Activated CD8-positive, alpha-beta memory T cell treated with anti-CD3 and anti-CD28 coated beads, Interleukin-2, amount 50 U/mL, for 24 hours (primary cell): ENCODE data around the gene S100PBP.
"Not testable (repeated sequence)": the region's sequence is repeated elsewhere in the genome, so short reads cannot be mapped to it uniquely, and the experiment has no call there.

ENCODE experiments used
- DNase-seq: peaks from one replicate; pipeline ENCODE4 v3.0.0-alpha.2; 2020; ENCODE audit errors: extremely low read depth

S100PBP gene

GRCh38 chr1:32784817-32785216 is 32.6 kb upstream of the S100PBP start:
- no peak for DNase-seq

- DNase-seq: no peak
These were observed 30.6 kb upstream of the S100PBP start for GRCh38 chr1:32786856-32787255.

GRCh38 chr1:32789356-32789755 is 28.1 kb upstream of the S100PBP start:
- not testable (repeated sequence) for DNase-seq

- DNase-seq: no peak
These were observed 25.6 kb upstream of the S100PBP start for GRCh38 chr1:32791881-32792280.

DNA sequence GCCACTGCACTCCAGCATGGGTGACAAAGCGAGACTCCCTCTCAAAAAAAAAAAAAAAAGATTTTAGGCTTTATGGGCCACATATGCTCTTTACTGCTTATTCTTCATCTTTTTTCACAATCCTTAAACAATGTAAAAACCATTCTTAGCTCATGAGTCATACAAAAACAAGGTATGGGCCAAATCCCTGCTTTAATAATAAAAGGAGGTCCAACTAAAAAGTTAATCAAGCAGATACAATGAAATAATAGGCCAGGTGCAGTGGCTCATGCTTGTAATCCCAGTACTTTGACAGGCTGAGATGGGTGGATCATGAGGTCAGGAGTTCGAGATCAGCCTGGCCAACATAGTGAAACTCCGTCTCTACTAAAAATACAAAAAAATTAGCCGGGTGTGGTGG is 21.7 kb upstream of the S100PBP start:
- not testable (repeated sequence) for DNase-seq

- DNase-seq: no peak
These were observed 20.0 kb upstream of the S100PBP start for GRCh38 chr1:32797456-32797855.

DNA sequence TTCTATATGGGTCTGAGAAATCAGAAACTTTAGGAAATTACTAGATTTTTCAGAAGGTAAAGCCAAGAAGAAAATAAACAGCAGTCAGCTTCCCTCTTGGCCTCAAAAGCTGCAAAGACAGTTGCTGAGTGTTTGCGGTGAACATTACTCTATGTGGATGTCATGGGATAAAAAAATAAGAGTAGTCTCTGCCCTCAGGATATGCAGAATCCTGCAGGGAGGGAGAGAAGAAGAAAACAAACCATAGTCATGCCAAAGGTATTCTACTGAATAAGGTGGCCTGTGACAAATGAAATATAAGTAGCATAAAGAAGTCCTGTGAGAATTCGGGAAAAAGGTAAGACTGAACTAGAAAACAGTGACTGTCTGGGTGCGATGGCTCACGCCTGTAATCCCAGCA is 19.3 kb upstream of the S100PBP start:
- DNase-seq: no peak

DNA sequence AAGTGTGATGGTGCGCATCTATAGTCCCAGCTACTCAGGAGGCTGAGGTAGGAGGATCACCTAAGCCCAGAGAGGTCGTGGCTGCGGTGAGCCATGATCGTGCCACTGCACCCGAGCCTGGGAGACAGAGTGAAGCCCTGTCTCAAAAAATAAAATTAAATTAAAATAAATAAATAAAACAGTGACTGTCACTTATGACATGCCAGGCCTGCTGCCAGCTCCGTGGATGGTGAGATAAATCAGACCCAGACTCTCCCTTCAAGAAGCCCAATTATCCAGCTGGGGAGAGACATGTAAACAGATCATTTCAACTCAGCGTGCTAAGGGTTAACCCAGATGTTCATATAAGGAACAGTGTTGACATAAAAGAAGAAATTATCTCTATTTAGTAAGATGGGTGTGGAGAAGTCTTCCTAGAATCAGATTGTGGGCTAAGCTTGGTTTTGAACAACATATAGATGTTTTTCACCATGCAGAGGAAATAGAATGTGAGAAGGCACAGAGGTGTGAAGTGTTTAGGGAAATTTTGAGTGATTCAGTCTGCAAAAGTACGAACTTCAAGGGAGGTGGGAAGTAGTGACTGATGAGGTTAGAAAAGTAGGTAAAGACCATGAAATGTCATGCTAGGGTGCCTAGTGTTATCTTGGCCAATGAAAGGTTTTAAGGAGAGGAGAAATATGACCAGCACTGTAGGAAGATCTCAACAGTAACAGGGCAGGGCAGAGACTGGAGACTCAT is 18.6 kb upstream of the S100PBP start:
- DNase-seq: no peak

DNA sequence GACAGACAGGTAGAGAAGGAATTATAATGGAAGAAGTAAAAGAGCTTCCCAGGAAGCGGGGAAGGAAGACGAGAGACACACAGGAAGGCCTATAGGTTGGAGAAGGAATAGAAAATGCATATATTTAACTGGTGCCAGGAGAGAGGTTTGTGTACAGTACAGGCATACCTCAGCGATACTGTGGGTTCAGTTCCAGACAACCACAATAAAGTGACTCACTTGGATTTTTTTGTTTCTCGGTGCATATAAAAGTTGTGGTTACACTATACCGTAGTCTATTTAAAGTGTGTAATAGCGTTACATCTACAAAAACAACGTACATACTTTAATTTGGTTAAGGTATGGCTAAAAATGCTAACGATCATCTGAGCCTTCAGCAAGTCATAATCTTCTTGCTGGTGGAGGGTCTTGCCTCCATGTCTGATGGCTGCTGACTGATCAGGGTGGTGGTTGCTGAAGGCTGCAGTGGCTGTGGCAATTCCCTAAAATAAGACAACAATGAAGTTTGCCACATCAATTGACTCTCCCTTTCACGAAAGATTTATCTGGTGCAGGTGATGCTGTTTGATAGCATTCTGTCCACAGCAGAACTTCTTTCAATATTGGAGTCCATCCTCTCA is 16.2 kb upstream of the S100PBP start:
- no peak for DNase-seq

DNA sequence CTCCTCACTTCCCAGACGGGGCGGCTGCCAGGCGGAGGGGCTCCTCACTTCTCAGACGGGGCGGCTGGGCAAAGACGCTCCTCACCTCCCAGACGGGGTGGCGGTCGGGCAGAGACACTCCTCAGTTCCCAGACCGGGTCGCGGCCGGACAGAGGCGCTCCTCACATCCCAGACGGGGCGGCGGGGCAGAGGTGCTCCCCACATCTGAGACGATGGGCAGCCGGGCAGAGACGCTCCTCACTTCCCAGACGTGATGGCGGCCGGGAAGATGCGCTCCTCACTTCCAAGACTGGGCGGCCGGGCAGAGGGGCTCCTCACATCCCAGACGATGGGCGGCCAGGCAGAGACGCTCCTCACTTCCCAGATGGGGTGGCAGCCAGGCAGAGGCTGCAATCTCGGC is 13.0 kb upstream of the S100PBP start:
- not testable (repeated sequence) for DNase-seq

- no peak for DNase-seq
These were observed 11.2 kb upstream of the S100PBP start for GRCh38 chr1:32806290-32806689.

DNA sequence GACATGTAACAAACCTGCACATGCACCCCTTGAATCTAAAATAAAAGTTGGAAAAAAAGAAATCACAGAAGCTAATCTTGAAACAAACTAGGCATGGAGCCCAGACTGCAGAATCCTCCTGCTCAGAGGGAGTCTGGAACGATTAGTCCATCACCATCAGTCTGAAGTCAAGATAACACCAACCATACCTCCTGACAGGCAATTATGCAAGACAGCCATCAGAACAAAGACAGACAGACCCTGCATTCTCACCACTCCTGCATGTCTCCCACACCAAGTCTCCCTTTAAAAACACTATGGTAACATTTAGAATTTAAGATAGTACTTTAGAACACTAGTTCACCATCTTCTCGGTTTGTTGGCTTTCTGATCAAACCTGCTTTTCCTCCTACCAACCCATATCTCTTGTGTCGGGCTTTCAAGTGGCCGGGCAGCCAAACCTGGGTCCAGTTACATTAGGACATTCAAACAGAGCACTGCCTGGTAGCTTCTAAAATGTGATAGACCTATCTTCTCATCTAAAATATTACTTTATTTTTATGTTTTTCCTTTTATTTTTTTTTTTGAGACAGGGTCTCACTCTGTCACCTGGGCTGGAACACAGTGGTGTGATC is 10.4 kb upstream of the S100PBP start:
- DNase-seq: no peak

GRCh38 chr1:32808580-32808979 is 8.9 kb upstream of the S100PBP start:
- no peak for DNase-seq

GRCh38 chr1:32810358-32810757 is 7.1 kb upstream of the S100PBP start:
- no peak for DNase-seq

GRCh38 chr1:32811265-32811664 is 6.2 kb upstream of the S100PBP start:
- DNase-seq: no peak

DNA sequence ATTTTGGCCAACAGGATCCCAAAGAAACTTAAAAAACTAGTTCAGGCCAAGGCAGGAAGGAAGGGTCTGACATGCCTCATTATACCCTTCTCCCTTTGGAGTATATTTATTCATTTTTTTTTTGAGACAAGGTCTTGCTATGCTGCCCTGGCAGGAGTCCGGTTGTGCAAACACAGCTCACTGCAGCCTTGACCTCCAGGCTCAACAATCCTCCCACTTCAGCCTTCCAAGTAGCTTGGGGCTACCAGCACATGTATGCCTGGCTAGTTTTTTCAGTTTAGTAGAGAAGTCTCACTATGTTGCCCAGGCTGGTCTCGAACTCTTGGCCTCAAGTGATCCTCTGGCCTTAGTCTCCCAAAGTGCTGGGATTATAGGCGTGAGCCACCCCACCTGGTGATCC is 5.5 kb upstream of the S100PBP start:
- no peak for DNase-seq

GRCh38 chr1:32813941-32814739 is 3.3 kb upstream of the S100PBP start:
- DNase-seq: no peak

DNA sequence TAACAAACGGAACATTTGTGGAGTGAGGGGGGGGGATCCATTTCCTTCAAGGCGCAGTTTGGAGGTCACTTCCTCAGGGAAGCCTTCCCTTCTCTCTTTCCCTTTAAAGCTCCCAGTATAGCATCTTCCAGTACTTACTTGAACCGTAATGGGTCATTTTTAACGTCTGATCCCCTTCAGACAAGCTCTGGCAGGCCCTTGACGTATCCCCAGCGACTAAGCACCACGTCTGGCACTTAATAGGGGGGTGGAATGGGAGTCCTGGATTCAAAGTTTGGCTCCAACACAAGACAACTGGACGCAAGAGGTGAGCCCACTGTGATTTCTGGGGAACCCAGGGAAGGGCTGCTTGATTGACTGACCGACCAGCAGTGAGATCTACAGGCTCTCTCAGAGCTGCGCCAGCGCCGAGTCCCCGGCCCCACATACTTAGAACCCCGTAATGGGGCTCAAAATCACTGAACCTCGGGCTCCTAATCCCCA is 736 bp upstream of the S100PBP start:
- DNase-seq: no peak

DNA sequence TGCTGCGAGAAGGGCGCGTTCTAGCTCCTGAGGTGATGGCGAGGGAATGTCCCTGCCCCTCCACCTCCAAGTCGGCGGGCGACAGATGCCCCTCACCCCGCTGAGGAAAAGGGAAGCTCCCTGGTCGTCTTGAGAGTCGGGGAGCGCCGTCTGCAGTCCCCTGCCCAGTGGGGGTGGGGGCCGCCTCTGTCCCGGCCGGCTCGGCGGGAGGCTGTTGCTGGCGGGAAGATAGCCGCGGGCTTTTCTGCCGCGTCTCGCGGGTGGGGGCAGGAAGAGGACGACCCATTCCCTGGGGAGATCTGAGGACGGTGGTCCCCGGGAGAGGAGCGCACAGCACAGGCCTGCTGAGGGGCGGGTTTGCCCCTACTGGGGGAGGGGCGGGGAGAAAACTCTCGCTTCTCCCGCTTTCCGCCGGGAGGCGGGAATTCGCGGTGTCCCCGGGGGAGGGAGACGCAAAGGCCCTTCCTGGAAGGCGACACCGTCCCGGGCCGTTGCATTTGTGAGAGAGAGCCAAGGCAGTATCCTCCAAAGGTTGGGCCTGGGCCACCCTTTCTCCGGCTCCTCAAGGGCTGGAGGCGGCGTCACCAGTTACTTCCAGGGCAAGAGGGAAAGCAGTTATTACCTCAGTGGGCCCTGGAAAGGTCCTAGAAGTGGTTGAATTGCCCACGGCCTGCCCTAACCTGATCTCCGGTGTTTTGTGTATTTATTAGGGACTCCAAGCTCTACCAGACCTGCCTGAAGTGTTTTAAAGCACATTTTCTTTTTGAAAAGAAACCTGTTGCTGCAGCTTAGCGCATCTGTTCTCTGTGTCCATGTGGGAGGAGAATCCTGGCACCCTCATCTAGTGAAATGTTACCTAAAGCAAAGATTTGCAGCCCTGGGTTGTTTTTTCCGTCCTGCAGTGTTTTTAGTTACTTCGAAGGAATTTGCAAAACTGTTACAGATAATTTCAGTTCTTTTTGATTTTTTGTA is 648 bp downstream of the S100PBP start:
- no peak for DNase-seq

DNA sequence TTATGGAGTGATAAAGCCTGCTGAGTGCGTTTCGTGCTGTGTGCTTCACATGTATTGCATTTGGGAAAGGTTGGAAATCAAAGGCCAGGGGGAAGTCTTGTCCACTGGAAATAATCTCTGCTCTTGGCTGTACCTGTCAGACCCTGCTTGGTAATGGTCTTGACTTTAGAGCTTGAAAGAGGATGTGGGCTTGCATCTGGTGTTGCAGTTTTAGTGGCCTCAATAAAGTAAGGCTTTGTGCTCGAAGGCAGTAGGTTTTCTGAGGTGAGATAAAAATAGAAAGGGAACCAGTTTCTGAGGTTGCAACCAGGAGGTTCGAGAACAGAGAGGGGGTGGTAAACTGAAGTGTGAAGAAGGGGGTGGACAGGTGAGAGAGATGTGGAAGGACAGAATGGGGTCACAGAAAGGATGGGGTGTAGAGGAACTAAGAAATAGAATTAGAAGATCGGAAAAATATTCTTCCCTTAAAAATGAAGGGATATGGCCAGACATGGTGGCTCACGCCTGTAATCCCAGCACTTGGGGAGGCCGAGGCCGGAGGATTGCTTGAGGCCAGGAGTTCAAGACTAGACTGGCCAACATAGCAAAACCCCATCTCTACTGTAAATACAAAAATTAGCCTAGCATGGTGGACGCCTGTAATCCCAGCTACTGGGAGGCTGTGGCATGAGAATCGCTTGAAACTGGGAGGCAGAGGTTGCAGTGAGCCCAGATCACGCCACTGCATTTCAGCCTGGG is 1.5 kb downstream of the S100PBP start:
- no peak for DNase-seq
